Vagina (tissue), 2 donors: ENCODE data around the gene FBRSL1.

Experiments used
- POLR2A ChIP-seq, 2 donors: fragments of 450-650 bp; IDR thresholded peaks; one replicate each; pipeline ENCODE4 v1.6.1; 2017; ENCODE audit warnings: antibody characterized with exemption in 2 of 2, mild to moderate bottlenecking in 2 of 2, moderate library complexity in 2 of 2
- POLR2AphosphoS5 ChIP-seq, 2 donors: sonication (generic); formaldehyde crosslinking; IDR thresholded peaks; one replicate each; pipeline ENCODE4 v1.9.0; 2017; ENCODE audit warnings: antibody characterized with exemption in 2 of 2, mild to moderate bottlenecking in 2 of 2, low read depth in 1 of 2; ENCODE audit not compliant: insufficient read depth in 1 of 2
- TF ChIP-seq, protein P1 (sequence below), 3 experiments: fragments of 450-650 bp in 2 of 3; fragments of 200-600 bp in 1 of 3; sonication (generic) in 1 of 3; IDR thresholded peaks; one replicate each; pipeline ENCODE4 v1.5.1; 2017 to 2019; ENCODE audit warnings: antibody characterized with exemption in 3 of 3, mild to moderate bottlenecking in 2 of 3, moderate library complexity in 2 of 3

- TF ChIP-seq POLR2AphosphoS5 (IDR thresholded peaks at IDR 0.05; ENCODE audit: insufficient read depth in 1 of 2, low read depth in 1 of 2) = no peak
- TF ChIP-seq, protein P1, sequence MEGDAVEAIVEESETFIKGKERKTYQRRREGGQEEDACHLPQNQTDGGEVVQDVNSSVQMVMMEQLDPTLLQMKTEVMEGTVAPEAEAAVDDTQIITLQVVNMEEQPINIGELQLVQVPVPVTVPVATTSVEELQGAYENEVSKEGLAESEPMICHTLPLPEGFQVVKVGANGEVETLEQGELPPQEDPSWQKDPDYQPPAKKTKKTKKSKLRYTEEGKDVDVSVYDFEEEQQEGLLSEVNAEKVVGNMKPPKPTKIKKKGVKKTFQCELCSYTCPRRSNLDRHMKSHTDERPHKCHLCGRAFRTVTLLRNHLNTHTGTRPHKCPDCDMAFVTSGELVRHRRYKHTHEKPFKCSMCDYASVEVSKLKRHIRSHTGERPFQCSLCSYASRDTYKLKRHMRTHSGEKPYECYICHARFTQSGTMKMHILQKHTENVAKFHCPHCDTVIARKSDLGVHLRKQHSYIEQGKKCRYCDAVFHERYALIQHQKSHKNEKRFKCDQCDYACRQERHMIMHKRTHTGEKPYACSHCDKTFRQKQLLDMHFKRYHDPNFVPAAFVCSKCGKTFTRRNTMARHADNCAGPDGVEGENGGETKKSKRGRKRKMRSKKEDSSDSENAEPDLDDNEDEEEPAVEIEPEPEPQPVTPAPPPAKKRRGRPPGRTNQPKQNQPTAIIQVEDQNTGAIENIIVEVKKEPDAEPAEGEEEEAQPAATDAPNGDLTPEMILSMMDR (IDR thresholded peaks at IDR 0.05) = no peak
- TF ChIP-seq POLR2A (IDR thresholded peaks at IDR 0.05) = no peak
These were observed 45.7 kb upstream of the FBRSL1 start for GRCh38 chr12:132444283-132444682.
